OCI-LY1 (cell line): ENCODE measurements around the gene ARHGAP44.

Experiments used
- H2AFZ ChIP-seq: fragments of 200-600 bp; sonication (generic), shearing (Covaris generic); 2 replicates; pipeline ENCODE4 v1.6.0; 2014; ENCODE audit warnings: antibody characterized with exemption, mild to moderate bottlenecking, low read length
- H3F3A ChIP-seq: fragments of 200-600 bp; sonication (generic), shearing (Covaris generic); 2 replicates; pipeline ENCODE4 v1.6.0; 2014; ENCODE audit warnings: mild to moderate bottlenecking, antibody characterized with exemption, low read length, moderate library complexity; ENCODE audit not compliant: insufficient read depth
- H3K27ac ChIP-seq: fragments of 200-600 bp; sonication (generic); 2 replicates; pipeline ENCODE4 v1.5.1; 2014; ENCODE audit warnings: low read length, mixed run types, mild to moderate bottlenecking, low read depth; ENCODE audit not compliant: poor library complexity, severe bottlenecking
- H3K27me3 ChIP-seq: fragments of 200-600 bp; sonication (generic); 2 replicates; pipeline ENCODE4 v1.6.0; 2014; ENCODE audit warnings: antibody characterized with exemption, mild to moderate bottlenecking, low read length, moderate library complexity; ENCODE audit not compliant: insufficient read depth
- H3K36me3 ChIP-seq: fragments of 200-600 bp; sonication (generic); 2 replicates; pipeline ENCODE4 v1.6.1; 2014; ENCODE audit warnings: mild to moderate bottlenecking, antibody characterized with exemption, low read length, moderate library complexity, mixed read lengths; ENCODE audit not compliant: insufficient read depth
- H3K4me1 ChIP-seq: fragments of 200-600 bp; sonication (generic); 2 replicates; pipeline ENCODE4 v1.5.1; 2014; ENCODE audit warnings: mild to moderate bottlenecking, low read length, moderate library complexity; ENCODE audit not compliant: insufficient read depth, severe bottlenecking
- H3K4me2 ChIP-seq: fragments of 200-600 bp; sonication (generic), shearing (Covaris generic); 2 replicates; pipeline ENCODE4 v1.6.1; 2014; ENCODE audit warnings: low read length
- H3K4me3 ChIP-seq: fragments of 200-600 bp; sonication (generic); 2 replicates; pipeline ENCODE4 v1.5.1; 2014; ENCODE audit warnings: low read length, low read depth, mild to moderate bottlenecking, mixed read lengths; ENCODE audit not compliant: poor library complexity, severe bottlenecking
- H3K79me2 ChIP-seq: fragments of 200-600 bp; shearing (Covaris generic); 2 replicates; pipeline ENCODE4 v1.6.1; 2016; ENCODE audit warnings: mixed run types, low read length, mixed read lengths; ENCODE audit not compliant: insufficient read depth
- H3K9ac ChIP-seq: fragments of 200-600 bp; sonication (generic), shearing (Covaris generic); 2 replicates; pipeline ENCODE4 v1.6.1; 2014; ENCODE audit warnings: mild to moderate bottlenecking, low read length, mixed read lengths
- H3K9me2 ChIP-seq: fragments of 200-600 bp; sonication (generic), shearing (Covaris generic); 2 replicates; pipeline ENCODE4 v1.6.1; 2014; ENCODE audit warnings: low read depth, mild to moderate bottlenecking, low read length, mixed read lengths
- H3K9me3 ChIP-seq: fragments of 200-600 bp; shearing (Covaris generic); 2 replicates; pipeline ENCODE4 v1.6.1; 2014; ENCODE audit warnings: low read length, mixed read lengths
- H4K20me1 ChIP-seq: fragments of 200-600 bp; sonication (generic), shearing (Covaris generic); 2 replicates; pipeline ENCODE4 v1.6.0; 2016; ENCODE audit warnings: mild to moderate bottlenecking, low read length; ENCODE audit not compliant: insufficient read depth
- CTCF ChIP-seq: fragments of 200-600 bp; sonication (generic), shearing (Covaris generic); IDR thresholded peaks from 2 replicates; pipeline ENCODE4 v1.5.1; 2017; ENCODE audit warnings: mild to moderate bottlenecking, antibody characterized with exemption, low read length, moderate library complexity, mixed read lengths
- EZH2 ChIP-seq: fragments of 200-600 bp; sonication (generic), shearing (Covaris generic); IDR thresholded peaks from 2 replicates; pipeline ENCODE4 v1.8.0; 2017; ENCODE audit warnings: borderline replicate concordance, mixed run types, mild to moderate bottlenecking, antibody characterized with exemption, low read length, moderate library complexity, mixed read lengths

ARHGAP44 gene

GRCh38 chr17:12983991-12984884 is 194.9 kb downstream of the ARHGAP44 start:
- no peak overlapping the region for H3K4me2 ChIP-seq
- no peak overlapping the region for H3K9ac ChIP-seq
- H3F3A ChIP-seq = no peaks in the 10 kb centered on the region
- H3K4me1 ChIP-seq = no peaks in the 10 kb centered on the region
- no peaks in the 10 kb centered on the region for H3K27me3 ChIP-seq
- H3K9me3 ChIP-seq = no peaks in the 10 kb centered on the region
- H3K36me3 ChIP-seq = no peaks in the 10 kb centered on the region
- TF ChIP-seq CTCF = no peak
- no peak for TF ChIP-seq EZH2
- no peaks in the 10 kb centered on the region for H3K79me2 ChIP-seq
- H2AFZ ChIP-seq = no peak overlapping the region
- H3K27ac ChIP-seq = no peak overlapping the region
- no peaks in the 10 kb centered on the region for H4K20me1 ChIP-seq
- no peak overlapping the region for H3K4me3 ChIP-seq
- no peaks in the 10 kb centered on the region for H3K9me2 ChIP-seq

- no peaks in the 10 kb centered on the region for H3F3A ChIP-seq
- H3K4me2 ChIP-seq = no peak overlapping the region
- no peaks in the 10 kb centered on the region for H3K4me1 ChIP-seq
- H4K20me1 ChIP-seq = no peaks in the 10 kb centered on the region
- H3K36me3 ChIP-seq = peaks cover 12% of the 10 kb centered on the region
- no peaks in the 10 kb centered on the region for H3K27me3 ChIP-seq
- H3K4me3 ChIP-seq = no peak overlapping the region
- H3K9ac ChIP-seq = no peak overlapping the region
- no peaks in the 10 kb centered on the region for H3K9me3 ChIP-seq
- no peak overlapping the region for H2AFZ ChIP-seq
- TF ChIP-seq CTCF (no peak), EZH2 (no peak)
- no peak overlapping the region for H3K27ac ChIP-seq
- no peaks in the 10 kb centered on the region for H3K9me2 ChIP-seq
- no peaks in the 10 kb centered on the region for H3K79me2 ChIP-seq
Measured at GRCh38 chr17:12985431-12986293, 196.4 kb downstream of the ARHGAP44 start.

- Histone ChIP-seq H3K4me3 (no peak overlapping the region), H3K27ac (no peak overlapping the region), H2AFZ (no peak overlapping the region), H3K9me3 (no peaks in the 10 kb centered on the region), H3K4me1 (no peaks in the 10 kb centered on the region), H3K9ac (no peak overlapping the region), H3K27me3 (no peaks in the 10 kb centered on the region), H4K20me1 (no peaks in the 10 kb centered on the region), H3K9me2 (no peaks in the 10 kb centered on the region), H3K4me2 (no peak overlapping the region), H3F3A (no peaks in the 10 kb centered on the region), H3K79me2 (no peaks in the 10 kb centered on the region), H3K36me3 (peaks cover 25% of the 10 kb centered on the region)
- TF ChIP-seq EZH2 (no peak), CTCF (no peak)
Measured at GRCh38 chr17:12987120-12987519, 197.8 kb downstream of the ARHGAP44 start.
